Vagina (tissue), 2 donors: ENCODE measurements around the gene FAS.

Experiments
- CTCF ChIP-seq, 3 experiments: fragments of 450-650 bp in 2 of 3; fragments of 200-600 bp in 1 of 3; sonication (generic) in 1 of 3; IDR thresholded peaks; one replicate each; pipeline ENCODE4 v1.5.1; 2017 to 2019; ENCODE audit warnings: antibody characterized with exemption in 3 of 3, mild to moderate bottlenecking in 2 of 3, moderate library complexity in 2 of 3
- POLR2A ChIP-seq, 2 donors: fragments of 450-650 bp; IDR thresholded peaks; one replicate each; pipeline ENCODE4 v1.6.1; 2017; ENCODE audit warnings: antibody characterized with exemption in 2 of 2, mild to moderate bottlenecking in 2 of 2, moderate library complexity in 2 of 2
- POLR2AphosphoS5 ChIP-seq, 2 donors: sonication (generic); formaldehyde crosslinking; IDR thresholded peaks; one replicate each; pipeline ENCODE4 v1.9.0; 2017; ENCODE audit warnings: antibody characterized with exemption in 2 of 2, mild to moderate bottlenecking in 2 of 2, low read depth in 1 of 2; ENCODE audit not compliant: insufficient read depth in 1 of 2

- TF ChIP-seq CTCF (IDR thresholded peaks at IDR 0.05) (no peak), POLR2AphosphoS5 (IDR thresholded peaks at IDR 0.05; ENCODE audit: insufficient read depth in 1 of 2, low read depth in 1 of 2) (no peak), POLR2A (IDR thresholded peaks at IDR 0.05) (no peak)
These were observed 12.1 kb upstream of the FAS start for GRCh38 chr10:88978463-88978862.
